GM15510 (cell line): ENCODE data around the gene MTNR1A.

Experiments used
- POLR2A ChIP-seq: IDR thresholded peaks from 3 replicates; pipeline ENCODE4 v1.6.1; 2011; ENCODE audit warnings: borderline replicate concordance; ENCODE audit not compliant: insufficient read length; ENCODE audit errors: extremely low read depth

MTNR1A gene

DNA sequence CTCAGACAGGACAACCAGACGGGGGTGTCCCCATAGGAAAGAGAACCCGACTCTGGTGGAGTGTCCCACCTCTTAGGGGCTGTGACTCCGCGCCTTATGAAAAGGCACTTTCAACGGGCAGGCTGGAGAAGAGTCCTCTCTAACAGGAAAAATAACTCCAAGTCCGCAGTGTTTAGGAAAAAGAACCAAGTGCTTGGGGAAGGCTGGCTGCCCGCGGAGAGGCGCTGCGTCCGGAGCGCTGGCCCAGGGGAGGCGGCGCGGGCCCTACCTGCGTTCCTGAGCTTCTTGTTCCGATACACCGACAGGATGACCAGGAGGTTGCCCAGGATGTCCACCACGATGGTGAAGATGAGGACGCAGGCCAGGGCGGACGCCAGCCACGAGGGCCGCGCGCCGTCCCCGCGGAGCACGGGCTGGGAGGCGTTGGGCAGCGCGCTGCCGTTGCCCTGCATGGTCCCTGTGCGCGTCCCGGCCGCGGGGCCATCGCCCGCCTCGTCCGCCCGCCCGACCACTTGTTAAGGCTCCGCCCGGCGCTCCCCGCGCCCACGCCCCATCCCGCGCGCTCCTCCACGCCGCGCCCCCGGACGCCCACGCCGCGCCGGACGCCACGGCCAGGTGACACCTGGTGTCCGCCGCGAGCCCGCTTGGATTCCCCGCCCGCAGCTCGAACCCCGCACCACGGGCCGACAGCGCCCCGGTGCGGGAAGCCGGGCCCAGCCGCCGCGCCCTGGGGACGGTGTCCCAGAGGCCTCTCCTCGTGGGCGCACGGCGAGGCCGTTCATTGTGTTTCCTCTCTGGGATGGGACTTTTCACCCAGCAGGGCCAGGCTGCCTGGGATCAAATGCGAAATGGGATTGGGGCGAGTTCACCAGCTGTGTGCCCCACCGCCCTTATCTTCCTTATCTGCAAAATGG is at the start of gene MTNR1A:
MTNR1A (minus strand) TSS at position 654 of the 914 bp plus-strand sequence; CDS start at position 452, 202 bp downstream.
- no peak for TF ChIP-seq POLR2A

DNA sequence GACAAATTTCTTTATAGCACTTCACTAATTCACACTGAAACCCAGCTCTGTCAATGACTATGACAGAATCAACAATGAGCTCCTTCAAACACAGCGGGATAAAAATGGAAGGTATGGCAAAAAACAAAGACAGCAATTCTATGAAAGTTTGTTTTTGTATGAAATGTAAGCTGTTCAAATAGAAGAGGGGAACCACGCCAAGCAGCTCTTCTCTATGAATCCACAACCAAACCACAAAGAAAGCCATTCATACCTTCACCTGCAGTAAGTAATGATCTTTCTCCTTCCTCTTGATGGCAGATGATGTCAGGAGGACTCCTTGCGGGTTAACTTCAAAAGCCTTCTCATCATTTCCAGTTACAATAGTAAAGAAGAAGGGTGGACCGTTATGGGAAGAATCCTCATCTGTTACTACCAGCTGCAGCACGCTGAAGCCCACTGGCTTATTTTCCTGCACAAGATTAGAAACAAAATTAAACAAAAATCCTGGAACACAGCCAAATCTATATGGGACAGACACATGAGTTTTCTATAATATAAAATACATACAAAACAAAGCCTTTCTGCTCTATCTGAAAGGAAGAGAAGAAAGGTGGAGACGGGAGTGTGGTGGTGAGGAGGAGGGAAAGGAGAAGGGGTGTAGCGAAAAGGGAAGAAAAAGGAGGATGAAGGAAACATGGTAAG is 48.9 kb upstream of the MTNR1A start:
- no peak for TF ChIP-seq POLR2A

DNA sequence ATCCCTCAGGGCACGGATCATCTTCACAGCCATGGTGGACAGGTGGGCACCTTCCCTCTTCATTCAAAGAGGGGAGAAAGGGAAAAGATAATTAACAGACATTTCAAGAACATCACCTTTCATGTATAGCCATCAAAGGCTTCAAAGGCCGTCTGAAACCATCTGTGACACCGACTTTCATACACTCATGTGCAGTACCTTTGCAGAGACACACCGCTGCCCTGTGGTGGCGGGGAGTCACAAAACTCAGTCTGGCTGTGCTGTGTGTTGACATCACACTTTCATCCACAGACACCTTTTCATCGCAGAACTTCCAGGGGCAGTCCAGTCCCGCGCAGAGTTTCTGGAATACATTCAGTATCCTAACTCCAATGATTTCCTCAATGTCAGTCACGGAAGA is 47.6 kb upstream of the MTNR1A start:
- TF ChIP-seq POLR2A = no peak

GRCh38 chr4:186599483-186599882 is 44.1 kb upstream of the MTNR1A start:
- no peak for TF ChIP-seq POLR2A

DNA sequence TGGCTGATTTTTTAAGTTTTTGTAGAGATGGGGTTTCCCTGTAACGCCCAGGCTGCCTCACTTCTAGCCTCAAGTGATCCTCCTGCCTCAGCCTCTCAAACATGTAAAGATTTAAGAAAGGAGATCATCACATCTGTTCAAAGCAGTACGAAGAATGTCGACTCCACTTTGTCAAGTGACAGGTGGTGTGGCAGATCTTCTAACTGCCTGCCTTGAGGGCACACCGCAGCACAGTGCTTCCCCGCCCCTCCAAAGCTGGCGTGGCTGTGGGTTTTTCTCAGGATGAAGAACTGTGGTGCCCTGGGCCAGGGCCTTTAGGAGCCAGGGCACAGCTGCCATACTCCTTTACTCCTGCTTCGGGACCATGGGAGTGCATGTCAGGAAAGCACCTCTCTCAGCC is 43.3 kb upstream of the MTNR1A start:
- no peak for TF ChIP-seq POLR2A

- no peak for TF ChIP-seq POLR2A
These were observed 41.6 kb upstream of the MTNR1A start for GRCh38 chr4:186596850-186597390.

- no peak for TF ChIP-seq POLR2A
These were observed 41.0 kb upstream of the MTNR1A start for GRCh38 chr4:186596346-186596745.

DNA sequence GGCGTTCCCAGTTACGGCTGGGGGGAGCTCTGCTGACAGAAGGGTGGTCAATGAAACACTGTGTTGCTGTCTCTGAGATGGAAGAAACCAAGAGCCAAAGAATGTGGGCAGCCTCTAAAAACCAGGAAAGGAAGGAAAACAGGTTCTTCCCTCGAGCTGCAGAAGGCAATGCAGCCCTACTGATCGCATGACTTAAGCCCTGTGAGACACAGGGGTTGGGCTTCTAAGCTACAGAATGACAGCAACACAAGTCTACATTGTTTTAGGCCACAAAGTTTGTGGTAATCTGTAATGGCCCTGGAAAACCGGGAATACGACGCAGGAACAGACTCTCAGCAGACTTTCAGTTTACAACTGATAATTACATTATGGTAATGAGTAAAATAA is 38.2 kb upstream of the MTNR1A start:
- no peak for TF ChIP-seq POLR2A

- no peak for TF ChIP-seq POLR2A
These were observed 37.7 kb upstream of the MTNR1A start for GRCh38 chr4:186592966-186593586.

GRCh38 chr4:186592445-186592844 is 37.1 kb upstream of the MTNR1A start:
- no peak for TF ChIP-seq POLR2A

- TF ChIP-seq POLR2A = no peak
These were observed 36.3 kb upstream of the MTNR1A start for GRCh38 chr4:186591651-186592050.

GRCh38 chr4:186588503-186588902 is 33.1 kb upstream of the MTNR1A start:
- TF ChIP-seq POLR2A = no peak

- TF ChIP-seq POLR2A = no peak
These were observed 32.1 kb upstream of the MTNR1A start for GRCh38 chr4:186587416-186588018.

GRCh38 chr4:186586205-186586604 is 30.8 kb upstream of the MTNR1A start:
- TF ChIP-seq POLR2A = no peak

GRCh38 chr4:186584912-186585311 is 29.5 kb upstream of the MTNR1A start:
- TF ChIP-seq POLR2A = no peak
